GM12892 (cell line): ENCODE results near the gene CNGA3.
"Not testable (repeated sequence)": the region's sequence is repeated elsewhere in the genome, so short reads cannot be mapped to it uniquely, and the experiment has no call there.

ENCODE experiments used
- DNase-seq: peaks from one replicate; pipeline ENCODE4 v3.0.0; 2011; ENCODE audit not compliant: insufficient read length
- FAIRE-seq: peaks from 2 replicates; lab custom pipeline; 2011; peaks lifted over from hg19 to GRCh38; lab: Jason Lieb, UNC
- POLR2A ChIP-seq: IDR thresholded peaks from 2 replicates; pipeline ENCODE4 v1.6.1; 2011; ENCODE audit warnings: low read depth, low read length, control low read depth
- POLR2AphosphoS5 ChIP-seq: IDR thresholded peaks from 2 replicates; pipeline ENCODE4 v1.6.1; 2011; ENCODE audit warnings: low read depth, low read length, control low read depth
- TAF1 ChIP-seq: IDR thresholded peaks from 2 replicates; pipeline ENCODE4 v1.6.1; 2011; ENCODE audit warnings: low read depth, mild to moderate bottlenecking, control low read depth, low read length, borderline replicate concordance

The CNGA3 gene

DNA sequence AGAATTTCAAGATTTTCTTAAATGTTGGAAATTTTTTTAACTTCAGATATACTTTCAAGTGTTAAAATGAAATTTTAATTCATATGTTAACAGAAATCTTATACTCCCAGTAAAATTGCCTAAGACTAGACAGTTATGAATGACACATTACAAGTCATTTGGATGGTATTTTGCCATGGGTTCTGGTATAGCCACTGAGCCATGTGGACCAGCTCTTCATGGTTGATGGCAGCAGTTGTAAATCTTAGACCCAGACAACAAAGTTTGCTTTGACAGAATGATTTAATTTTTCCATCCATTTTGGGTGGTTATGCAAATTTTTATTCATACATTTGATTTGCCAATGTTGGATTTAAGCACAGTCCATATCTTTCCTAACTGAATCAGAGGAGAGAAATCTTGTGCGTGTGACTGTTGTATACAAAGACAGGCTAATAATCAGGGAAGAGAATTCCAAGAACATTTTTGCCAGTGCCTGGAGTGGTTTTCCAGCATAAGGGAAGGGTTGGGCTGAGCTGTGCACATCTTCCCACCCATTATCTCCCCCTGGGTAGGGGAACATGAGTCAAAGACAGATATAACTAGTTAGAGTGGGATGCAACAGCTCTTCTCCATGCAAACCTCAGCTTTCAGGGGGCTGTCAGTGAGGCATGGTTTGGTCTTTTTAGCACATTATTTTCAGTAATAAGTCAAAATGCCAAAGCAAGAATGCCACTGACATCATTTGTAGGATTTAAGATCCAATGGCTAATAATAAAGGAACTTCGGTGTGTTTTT is 70.3 kb downstream of the CNGA3 start:
- no peak for TF ChIP-seq POLR2A
- TF ChIP-seq POLR2AphosphoS5: no peak
- TF ChIP-seq TAF1: no peak
- no peak for DNase-seq
- FAIRE-seq: no peak

GRCh38 chr2:98419544-98419943 is 73.3 kb downstream of the CNGA3 start:
- DNase-seq: no peak
- no peak for FAIRE-seq
- no peak for TF ChIP-seq POLR2A
- no peak for TF ChIP-seq POLR2AphosphoS5
- TF ChIP-seq TAF1: no peak

GRCh38 chr2:98419977-98420725 is 73.9 kb downstream of the CNGA3 start:
- DNase-seq (no peak), FAIRE-seq (no peak)
- TF ChIP-seq POLR2AphosphoS5: no peak
- TF ChIP-seq POLR2A: no peak
- TF ChIP-seq TAF1: no peak

DNA sequence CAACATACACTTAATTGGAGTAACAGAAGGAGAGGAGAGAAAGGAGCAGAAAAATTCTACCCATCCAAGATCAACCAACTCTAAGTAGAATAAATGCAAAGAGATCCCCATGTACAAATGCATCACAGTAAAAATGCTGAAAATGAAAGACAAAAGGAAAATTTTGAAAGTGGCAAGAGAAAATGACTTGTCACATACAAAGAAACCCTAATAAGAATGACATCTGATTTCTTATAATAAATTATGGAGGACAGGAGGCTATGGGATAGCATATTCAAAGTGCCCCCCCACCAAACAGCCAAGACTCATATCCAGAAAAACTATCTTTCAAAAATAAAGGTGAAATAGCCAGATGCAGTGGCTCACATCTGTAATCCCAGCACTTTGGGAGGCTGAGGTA is 76.2 kb downstream of the CNGA3 start:
- no peak for TF ChIP-seq TAF1
- no peak for TF ChIP-seq POLR2AphosphoS5
- TF ChIP-seq POLR2A: no peak
- DNase-seq: no peak
- no peak for FAIRE-seq

DNA sequence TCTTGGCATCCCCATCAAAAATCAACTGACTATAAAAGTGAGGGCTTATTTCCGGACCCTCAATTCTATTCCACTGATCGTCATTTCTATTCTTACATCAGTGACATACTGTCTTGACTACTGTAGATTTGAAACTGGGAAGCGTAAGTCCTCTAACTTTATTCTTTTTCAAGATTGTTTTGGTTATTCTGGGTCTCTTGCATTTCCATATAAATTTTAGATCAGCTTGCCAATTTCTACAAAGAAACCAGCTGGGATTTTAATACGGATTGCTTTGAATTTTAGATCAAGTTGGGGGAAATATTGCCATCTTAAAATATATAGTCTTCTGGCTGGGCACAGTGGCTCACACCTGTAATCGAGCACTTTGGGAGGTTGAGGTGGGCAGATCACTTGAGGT is 80.5 kb downstream of the CNGA3 start:
- FAIRE-seq: no peak
- TF ChIP-seq POLR2A: no peak
- no peak for TF ChIP-seq POLR2AphosphoS5
- TF ChIP-seq TAF1: no peak

GRCh38 chr2:98432145-98432544 is 85.9 kb downstream of the CNGA3 start:
- FAIRE-seq (no peak), DNase-seq (no peak)
- TF ChIP-seq TAF1: no peak
- no peak for TF ChIP-seq POLR2A
- no peak for TF ChIP-seq POLR2AphosphoS5

More for the DNA sequence above, 80.5 kb downstream of the CNGA3 start:
- DNase-seq: no peak

GRCh38 chr2:98433363-98433964 is 87.2 kb downstream of the CNGA3 start:
- no peak for FAIRE-seq
- no peak for DNase-seq
- TF ChIP-seq POLR2A (no peak), POLR2AphosphoS5 (no peak)

DNA sequence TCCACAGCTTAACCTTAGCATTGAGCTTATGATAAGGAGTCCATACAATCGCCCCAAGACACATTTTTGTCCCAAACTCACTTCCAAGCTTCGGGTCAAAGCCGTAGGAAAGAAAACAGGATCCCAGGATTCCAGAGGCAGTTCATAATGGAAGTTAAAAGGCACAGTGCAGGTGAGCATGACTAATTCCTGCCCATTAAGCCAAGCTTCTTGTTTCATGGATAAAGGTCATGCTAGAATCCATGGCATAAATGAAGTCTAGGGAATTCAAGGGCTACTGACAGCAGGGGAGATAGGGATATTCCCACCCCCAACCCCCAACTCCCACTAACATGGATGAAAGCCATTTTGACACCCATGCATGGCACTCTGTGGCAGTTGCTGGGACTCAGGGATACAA is 88.2 kb downstream of the CNGA3 start:
- no peak for DNase-seq
- TF ChIP-seq TAF1 (no peak), POLR2A (no peak), POLR2AphosphoS5 (no peak)
- no peak for FAIRE-seq

- FAIRE-seq, DNase-seq: not testable (repeated sequence)
Observed at GRCh38 chr2:98435670-98436069, 89.4 kb downstream of the CNGA3 start.

GRCh38 chr2:98436734-98437133 is 90.5 kb downstream of the CNGA3 start:
- TF ChIP-seq TAF1: no peak
- TF ChIP-seq POLR2A: no peak
- TF ChIP-seq POLR2AphosphoS5: no peak
- FAIRE-seq: no peak
- no peak for DNase-seq

DNA sequence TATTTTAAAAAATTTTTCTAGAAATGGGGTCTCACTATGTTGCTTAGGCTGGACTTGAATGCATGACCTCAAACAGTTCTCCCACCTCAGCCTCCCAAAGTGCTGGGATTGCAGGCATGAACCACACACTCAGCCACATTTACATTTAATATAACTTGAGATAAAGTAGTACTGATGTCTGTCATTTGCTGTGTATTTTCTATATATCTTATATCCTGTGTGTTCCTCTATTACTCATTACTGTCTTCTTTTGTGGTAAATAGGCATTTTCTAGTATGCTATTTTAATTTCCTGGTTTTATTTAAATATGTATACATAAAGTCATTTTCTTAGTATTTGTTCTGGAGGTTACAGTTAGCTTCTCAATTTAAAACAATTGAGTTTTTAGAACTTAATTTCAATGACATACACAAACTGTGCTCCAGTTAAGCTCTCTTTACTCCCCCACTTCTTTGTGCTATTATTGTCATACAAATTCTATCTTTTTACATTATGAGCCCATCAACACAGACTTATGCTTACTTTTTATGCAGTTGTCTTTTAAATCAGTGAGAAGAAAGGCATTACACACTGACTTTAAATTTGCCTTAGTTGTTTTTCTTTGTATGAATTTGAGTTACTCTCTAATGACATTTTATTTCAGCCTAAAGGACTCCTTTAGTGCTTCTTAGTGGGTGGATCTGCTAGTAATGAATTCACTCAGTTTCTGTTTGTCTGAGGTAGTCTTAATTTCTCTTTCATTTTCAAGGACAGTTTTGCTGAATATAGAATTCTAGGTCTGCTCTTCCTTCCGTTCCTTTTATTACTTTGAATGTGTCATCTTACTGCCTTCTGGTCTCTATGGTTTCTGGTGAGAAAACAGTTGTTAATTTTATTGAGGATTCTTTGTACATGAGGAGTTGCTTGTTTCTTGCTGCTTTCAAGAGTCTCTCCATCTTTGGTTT is 92.2 kb downstream of the CNGA3 start:
- DNase-seq (no peak), FAIRE-seq (peak; percentile 84)
- TF ChIP-seq POLR2AphosphoS5 (no peak), TAF1 (no peak)
